CD4-positive, alpha-beta T cell (primary cell): ENCODE data around the gene POU3F2. TPM values are rescaled to one million over a fixed set of nuclear protein-coding genes. Genes with fewer than 3 reads are reported as not detected.
A peak's percentile ranks its signal among the peaks of the same experiment; 100 is the strongest.

Source experiments
- ATAC-seq: fragments of 200-7000 bp; cut with Tn5 transposase; one replicate; pipeline ENCODE4 v1.10.0; 2022; ENCODE audit warnings: mild to moderate bottlenecking; ENCODE audit not compliant: poor library complexity
- CTCF ChIA-PET: fragments of 350-600 bp; sonication (Branson Sonifier 250); formaldehyde crosslinking; loops from one replicate; lab custom pipeline; 2021; ENCODE audit warnings: antibody characterized with exemption, inconsistent platforms; lab: Charles Lee
- POLR2A ChIA-PET: fragments of 350-600 bp; sonication (Branson Sonifier 250); formaldehyde crosslinking; loops from one replicate; lab custom pipeline; 2021; ENCODE audit warnings: antibody characterized with exemption, inconsistent platforms; lab: Charles Lee
- DNase-seq, 14 experiments: peaks; one replicate each; pipeline ENCODE4 v3.0.0-alpha.2; 2013 to 2020; ENCODE audit warnings: mixed read lengths in 2 of 14
- H3K27ac ChIP-seq, 2 donors: one replicate each; pipeline versions ENCODE4 v1.5.1 to v1.7.0; 2013; ENCODE audit warnings: low read length in 2 of 2, low read depth in 1 of 2, mild to moderate bottlenecking in 1 of 2
- H3K27me3 ChIP-seq, 2 experiments: 1 replicate in 1 of 2; 2 replicates in 1 of 2; pipeline versions ENCODE4 v1.6.1 to v1.7.0; 2013; ENCODE audit warnings: low read length in 2 of 2, control low read depth in 1 of 2, mild to moderate bottlenecking in 1 of 2, moderate library complexity in 1 of 2; ENCODE audit not compliant: insufficient read depth in 2 of 2, control insufficient read depth in 1 of 2
- H3K36me3 ChIP-seq: one replicate; pipeline ENCODE4 v1.6.1; 2013; ENCODE audit warnings: low read length, control low read depth; ENCODE audit not compliant: insufficient read depth
- H3K4me1 ChIP-seq: one replicate; pipeline ENCODE4 v1.6.1; 2013; ENCODE audit warnings: low read length, control low read depth; ENCODE audit not compliant: insufficient read depth
- H3K4me3 ChIP-seq: one replicate; pipeline ENCODE4 v1.5.1; 2013; ENCODE audit warnings: mild to moderate bottlenecking, low read length, moderate library complexity
- H3K9me3 ChIP-seq, 2 experiments: 1 replicate in 1 of 2; 2 replicates in 1 of 2; pipeline versions ENCODE4 v1.6.1 to v1.7.0; 2013; ENCODE audit warnings: low read length in 2 of 2, mild to moderate bottlenecking in 2 of 2, control low read depth in 1 of 2, moderate library complexity in 1 of 2; ENCODE audit not compliant: control insufficient read depth in 1 of 2, insufficient read depth in 1 of 2
- H3K27ac Mint-ChIP-seq: one replicate; pipeline ENCODE4 v1.8.0; 2020; ENCODE audit warnings: mixed read lengths
- H3K27me3 Mint-ChIP-seq: one replicate; pipeline ENCODE4 v1.8.0; 2021; ENCODE audit warnings: mixed read lengths
- H3K36me3 Mint-ChIP-seq: one replicate; pipeline ENCODE4 v1.8.0; 2021; ENCODE audit warnings: low read depth, mixed read lengths
- H3K4me1 Mint-ChIP-seq: one replicate; pipeline ENCODE4 v1.8.0; 2021; ENCODE audit warnings: low read depth, mixed read lengths
- H3K4me3 Mint-ChIP-seq: one replicate; pipeline ENCODE4 v1.8.0; 2020; ENCODE audit warnings: mild to moderate bottlenecking, mixed read lengths
- H3K9me3 Mint-ChIP-seq: one replicate; pipeline ENCODE4 v1.8.0; 2020; ENCODE audit warnings: mixed read lengths
- intact Hi-C, 2 experiments: fragments of 100-400 bp; cut with DNase I in 1 of 2; cut with micrococcal nuclease in 1 of 2; formaldehyde crosslinking; loops; one replicate each; pipeline versions ENCODE4 v1.15.1 to v1.9.0; 2023 to 2025; cut with DNase I, micrococcal nuclease
- total RNA-seq, 174 experiments: library from RNA in 2 of 174; stranded (reverse) in 2 of 174; gene quantifications; one replicate each; pipeline ENCODE4 v1.2.3 and lab custom pipeline; 2021 to 2026
- TF ChIP-seq, protein P1 (sequence below): fragments of 200-600 bp; IDR thresholded peaks from one replicate; pipeline ENCODE4 v1.8.0; 2022; ENCODE audit warnings: antibody characterized with exemption, mild to moderate bottlenecking

Gene POU3F2
- total RNA-seq, 2 experiments from 2014 or later = not detected

DNA sequence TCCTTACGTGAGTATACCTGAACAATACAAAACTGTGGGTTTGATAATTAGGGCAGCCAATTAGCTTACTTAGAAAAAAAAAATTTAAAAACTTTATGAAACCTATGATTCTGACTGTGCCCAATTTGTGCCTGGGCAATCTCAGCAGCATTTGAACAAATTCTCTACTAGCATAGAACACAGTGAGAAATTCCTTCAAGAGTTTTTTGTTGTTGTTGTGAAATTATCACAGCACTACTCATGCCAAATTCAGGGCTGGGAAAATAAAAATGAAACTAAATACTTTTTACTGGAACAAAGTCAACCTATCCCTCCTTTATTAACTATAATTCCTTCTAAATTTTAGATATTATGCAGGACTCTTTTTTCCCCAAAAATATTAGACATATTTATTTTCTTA lies 42.9 kb downstream of the POU3F2 start:
- peaks cover 66% of the 10 kb centered on the region for H3K36me3 Mint-ChIP-seq
- TF ChIP-seq, protein P1, sequence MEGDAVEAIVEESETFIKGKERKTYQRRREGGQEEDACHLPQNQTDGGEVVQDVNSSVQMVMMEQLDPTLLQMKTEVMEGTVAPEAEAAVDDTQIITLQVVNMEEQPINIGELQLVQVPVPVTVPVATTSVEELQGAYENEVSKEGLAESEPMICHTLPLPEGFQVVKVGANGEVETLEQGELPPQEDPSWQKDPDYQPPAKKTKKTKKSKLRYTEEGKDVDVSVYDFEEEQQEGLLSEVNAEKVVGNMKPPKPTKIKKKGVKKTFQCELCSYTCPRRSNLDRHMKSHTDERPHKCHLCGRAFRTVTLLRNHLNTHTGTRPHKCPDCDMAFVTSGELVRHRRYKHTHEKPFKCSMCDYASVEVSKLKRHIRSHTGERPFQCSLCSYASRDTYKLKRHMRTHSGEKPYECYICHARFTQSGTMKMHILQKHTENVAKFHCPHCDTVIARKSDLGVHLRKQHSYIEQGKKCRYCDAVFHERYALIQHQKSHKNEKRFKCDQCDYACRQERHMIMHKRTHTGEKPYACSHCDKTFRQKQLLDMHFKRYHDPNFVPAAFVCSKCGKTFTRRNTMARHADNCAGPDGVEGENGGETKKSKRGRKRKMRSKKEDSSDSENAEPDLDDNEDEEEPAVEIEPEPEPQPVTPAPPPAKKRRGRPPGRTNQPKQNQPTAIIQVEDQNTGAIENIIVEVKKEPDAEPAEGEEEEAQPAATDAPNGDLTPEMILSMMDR = no peak
- H3K4me3 ChIP-seq = no peak overlapping the region
- POLR2A ChIA-PET = no interaction called here
- DNase-seq (no peak), ATAC-seq (no peak)
- H3K9me3 Mint-ChIP-seq = no peaks in the 10 kb centered on the region
- CTCF ChIA-PET = no interaction called here
- no peaks in the 10 kb centered on the region for H3K9me3 ChIP-seq
- no peak overlapping the region for H3K27ac ChIP-seq
- H3K4me1 ChIP-seq = no peaks in the 10 kb centered on the region
- peaks cover 15% of the 10 kb centered on the region for H3K36me3 ChIP-seq
- no peak overlapping the region for H3K27ac Mint-ChIP-seq
- no peaks in the 10 kb centered on the region for H3K27me3 ChIP-seq
- intact Hi-C loops = no loop called here
- no peak overlapping the region for H3K4me3 Mint-ChIP-seq
- no peaks in the 10 kb centered on the region for H3K4me1 Mint-ChIP-seq
- H3K27me3 Mint-ChIP-seq = no peaks in the 10 kb centered on the region

DNA sequence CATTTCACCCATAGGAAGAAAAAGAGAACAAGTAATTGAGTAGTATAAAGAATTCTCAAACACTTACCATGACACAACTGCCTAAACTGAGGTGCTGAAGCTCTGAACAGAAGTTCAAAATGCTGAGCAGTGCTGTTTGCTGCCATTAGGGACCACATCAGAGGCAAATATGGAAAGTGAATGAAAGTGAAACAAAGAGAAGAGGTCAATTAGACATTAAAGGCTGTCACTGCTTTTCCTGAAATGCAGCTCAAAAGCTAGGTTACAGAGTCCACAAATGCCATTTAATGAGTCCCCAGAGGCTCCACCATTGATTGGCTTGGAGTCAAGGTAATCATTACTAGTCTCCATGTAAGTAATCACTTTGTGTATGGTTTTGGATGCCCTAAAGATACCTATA lies 46.1 kb downstream of the POU3F2 start:
- H3K9me3 ChIP-seq = no peaks in the 10 kb centered on the region
- Mint-ChIP-seq H3K27me3 (no peaks in the 10 kb centered on the region), H3K4me3 (no peak overlapping the region), H3K9me3 (no peaks in the 10 kb centered on the region), H3K27ac (no peak overlapping the region), H3K4me1 (no peaks in the 10 kb centered on the region), H3K36me3 (peaks cover 60% of the 10 kb centered on the region)
- POLR2A ChIA-PET = no interaction called here
- CTCF ChIA-PET = interaction anchor here (1.5 kb wide), 1 partner anchor 20 kb away, joined by 3 read pairs; no protein-coding TSS in a partner anchor
- intact Hi-C loops = no loop called here
- no peaks in the 10 kb centered on the region for H3K27me3 ChIP-seq
- H3K4me3 ChIP-seq = no peak overlapping the region
- TF ChIP-seq, protein P1 = no peak
- H3K4me1 ChIP-seq = no peaks in the 10 kb centered on the region
- no peak overlapping the region for H3K27ac ChIP-seq
- peak in 1 of 14 experiments; percentile 5 for DNase-seq
- H3K36me3 ChIP-seq = peaks cover 8% of the 10 kb centered on the region
- ATAC-seq = no peak

DNA sequence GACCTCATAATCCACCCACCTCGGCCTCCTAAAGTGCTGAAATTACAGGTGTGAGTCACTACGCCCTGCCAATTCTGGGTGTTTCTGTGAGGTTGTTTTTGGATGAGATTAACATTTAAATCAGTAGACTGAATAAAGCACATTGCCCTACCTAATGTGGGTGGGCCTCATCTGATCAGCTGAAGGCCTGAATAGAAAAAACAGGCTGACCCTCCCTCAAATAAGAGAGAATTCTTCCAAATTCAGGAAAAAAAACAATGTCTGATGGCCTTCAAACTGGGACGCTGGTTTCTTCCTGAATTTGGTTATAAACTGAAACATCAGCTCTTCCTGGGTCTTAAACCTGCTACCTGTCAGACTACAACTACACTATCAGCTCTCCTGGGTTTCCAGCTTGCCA lies 51.0 kb downstream of the POU3F2 start:
- Histone ChIP-seq H3K27me3 (no peaks in the 10 kb centered on the region), H3K36me3 (no peaks in the 10 kb centered on the region), H3K27ac (no peak overlapping the region), H3K4me3 (no peak overlapping the region), H3K9me3 (no peaks in the 10 kb centered on the region), H3K4me1 (no peaks in the 10 kb centered on the region)
- TF ChIP-seq, protein P1 = no peak
- Mint-ChIP-seq H3K36me3 (peaks cover 58% of the 10 kb centered on the region), H3K27me3 (no peaks in the 10 kb centered on the region), H3K27ac (no peak overlapping the region), H3K4me3 (no peak overlapping the region), H3K9me3 (no peaks in the 10 kb centered on the region), H3K4me1 (no peaks in the 10 kb centered on the region)
- intact Hi-C loops = no loop called here
- ATAC-seq = no peak
- CTCF ChIA-PET = no interaction called here
- no peak for DNase-seq
- POLR2A ChIA-PET = no interaction called here
